Measurements from ENCODE around the gene HSDL2. TPM values are rescaled to one million over a fixed set of nuclear protein-coding genes. Genes with fewer than 3 reads are reported as not detected.

HSDL2 gene
- total and polyA plus RNA-seq, 10 of the 15 experiments (the other 5 are each of a cell fraction or from before 2014, with no cell fraction given) = 20.9 to 46.1 (median 27.0) TPM

GRCh38 chr9:112384219-112384618, 4.3 kb downstream of the HSDL2 start:
- H3K9me3 ChIP-seq (replicated peaks; ENCODE audit: control insufficient read depth, insufficient read depth, low read length) = no peaks in the 10 kb centered on the region
- intact Hi-C loops (cut with micrococcal nuclease; ENCODE audit: unreplicated experiment) = loop anchor here (5.0 kb wide), 1 partner anchor 433 kb away; no protein-coding TSS in a partner anchor
- DNase-seq (ENCODE audit: low read depth, low spot score) (no peak), FAIRE-seq (no peak), ATAC-seq (no peak)
- WGBS (ENCODE audit: insufficient coverage, insufficient replicate concordance, low lambda C conversion rate, missing lambda C conversion rate) = 47% methylated on average over 1 of the region's 1 CpG
- no peak overlapping the region for H2AFZ ChIP-seq (ENCODE audit: control insufficient read depth, low read depth, low read length)
- RAD21 ChIA-PET (ENCODE audit: unreplicated experiment) = interaction anchor here (1.2 to 1.6 kb wide), 2 partner anchors 271 to 327 kb away, joined by 3 to 6 read pairs; no protein-coding TSS in a partner anchor
- BruUV-seq (replicated peaks) = no TSS peak
- H4K20me1 ChIP-seq (ENCODE audit: control insufficient read depth, insufficient read depth) = no peaks in the 10 kb centered on the region
- H3K27me3 ChIP-seq (replicated peaks in 1 of 2; ENCODE audit: control insufficient read depth in 2 of 2, insufficient read depth in 2 of 2, low read length in 1 of 2) = no peaks in the 10 kb centered on the region
- H3K9ac ChIP-seq (ENCODE audit: control insufficient read depth, insufficient read depth, low read length) = 0 out of 2 replicates have a peak overlapping the region, but pooled peaks have one; percentile 4
- H3K36me3 ChIP-seq (ENCODE audit: control insufficient read depth in 2 of 2, insufficient read depth in 2 of 2, low read length in 1 of 2) = no peaks in the 10 kb centered on the region
- SMC1A ChIA-PET (ENCODE audit: uncharacterized antibody, unreplicated experiment) = interaction anchor here (0.6 to 1.5 kb wide), 6 partner anchors 11 to 1376 kb away, joined by 3 to 5 read pairs (median 3); no protein-coding TSS in a partner anchor
- H3K4me2 ChIP-seq (ENCODE audit: control insufficient read depth, insufficient read depth) = no peak overlapping the region; the same call in 1 of the 2 replicates
- peaks cover 16% of the 10 kb centered on the region for H3K4me1 ChIP-seq (ENCODE audit: control insufficient read depth, insufficient read depth, low read length)
- H3K4me3 ChIP-seq = no peak overlapping the region
- in situ Hi-C loops (cut with MboI) = no loop called here
- CTCF ChIA-PET = interaction anchor here (0.6 to 1.3 kb wide), 3 partner anchors 22 to 128 kb away, joined by 3 to 4 read pairs (median 3); no protein-coding TSS in a partner anchor
- H3K79me2 ChIP-seq (ENCODE audit: control insufficient read depth, insufficient read depth, low read length) = peaks cover 35% of the 10 kb centered on the region
- POLR2A ChIA-PET = no interaction called here
- TF ChIP-seq FOXK2 (IDR thresholded peaks at IDR 0.05) (no peak), GABPA (IDR thresholded peaks at IDR 0.05; ENCODE audit: low read depth) (no peak), ZSCAN29 (IDR thresholded peaks at IDR 0.05) (no peak), HDGF (IDR thresholded peaks at IDR 0.05) (no peak), BMI1 (IDR thresholded peaks at IDR 0.05; ENCODE audit: borderline replicate concordance) (no peak), TCF7 (IDR thresholded peaks at IDR 0.05; ENCODE audit: borderline replicate concordance) (no peak), ZZZ3 (IDR thresholded peaks at IDR 0.05; ENCODE audit: control insufficient read depth, insufficient read length, low read depth) (no peak), MYB (IDR thresholded peaks at IDR 0.05; ENCODE audit: borderline replicate concordance, low read depth, low read length) (no peak), POLR2A (IDR thresholded peaks at IDR 0.05; ENCODE audit: low read depth, low read length) (no peak), NFYA (IDR thresholded peaks at IDR 0.05; ENCODE audit: borderline replicate concordance, low read depth, low read length) (no peak), MEF2A (IDR thresholded peaks at IDR 0.05; ENCODE audit: insufficient read depth, low read depth, low read length) (no peak), NR2C1 (IDR thresholded peaks at IDR 0.05) (no peak), ZNF687 (IDR thresholded peaks at IDR 0.05) (no peak), HSF1 (IDR thresholded peaks at IDR 0.05; ENCODE audit: low read depth, low read length) (no peak), PKNOX1 (IDR thresholded peaks at IDR 0.05) (no peak), BHLHE40 (IDR thresholded peaks at IDR 0.05; ENCODE audit: borderline replicate concordance in 1 of 2, low read depth in 2 of 2, low read length in 1 of 2) (no peak), HDAC2 (IDR thresholded peaks at IDR 0.05) (no peak)
- peak overlapping the region; percentile 2; the same call in 1 of the 2 replicates for H3K27ac ChIP-seq (ENCODE audit: control insufficient read depth, insufficient read depth)
